GM12878 (cell line): Measurements from ENCODE around the gene GK. TPM values are rescaled to one million over a fixed set of nuclear protein-coding genes. Genes with fewer than 3 reads are reported as not detected.

Source experiments
- ATAC-seq: fragments of 200-7000 bp; cut with Tn5 transposase; 3 replicates; pipeline ENCODE4 v1.9.1; 2020; ENCODE audit warnings: mild to moderate bottlenecking, moderate library complexity
- BruUV-seq: library from RNA; stranded (reverse); fragments of 400-500 nt; replicated peaks from 2 replicates; lab custom pipeline; 2021; lab: Mats Ljungman, UMichigan
- CTCF ChIA-PET: fragments of 300-600 bp; sonication (Branson Sonifier 250); formaldehyde crosslinking; extraction: SDS; loops from one replicate; lab custom pipeline; 2021; ENCODE audit warnings: inconsistent platforms; lab: Yijun Ruan, JAX
- POLR2A ChIA-PET: fragments of 350-600 bp; formaldehyde crosslinking; extraction: SDS; loops from one replicate; lab custom pipeline; 2021; ENCODE audit warnings: inconsistent platforms; lab: Charles Lee
- RAD21 ChIA-PET: fragments of 300-600 bp; sonication (Branson Sonifier 250); formaldehyde crosslinking; loops from one replicate; lab custom pipeline; 2023; ENCODE audit warnings: antibody characterized with exemption; ENCODE audit not compliant: unreplicated experiment; lab: Charles Lee
- SMC1A ChIA-PET: fragments of 300-600 bp; sonication (Branson Sonifier 250); formaldehyde crosslinking; loops from one replicate; lab custom pipeline; 2023; ENCODE audit not compliant: unreplicated experiment, uncharacterized antibody; lab: Charles Lee
- DNase-seq: peaks from one replicate; pipeline ENCODE4 v3.0.0-alpha.2; 2011; ENCODE audit warnings: low read depth, low spot score
- FAIRE-seq: peaks from 3 replicates; lab custom pipeline; 2011; peaks lifted over from hg19 to GRCh38; lab: Jason Lieb, UNC
- H2AFZ ChIP-seq: 2 replicates; pipeline ENCODE4 v1.6.0; 2011; ENCODE audit warnings: low read depth, low read length, control low read depth; ENCODE audit not compliant: control insufficient read depth
- H3K27ac ChIP-seq: 2 replicates; pipeline ENCODE4 v1.5.1; 2011; ENCODE audit warnings: control low read depth; ENCODE audit not compliant: control insufficient read depth, insufficient read depth
- H3K27me3 ChIP-seq, 2 experiments: replicated peaks in 1 of 2; 2 replicates each; pipeline versions ENCODE4 v1.6.0 to v1.6.1; 2011; ENCODE audit warnings: low read length in 1 of 2; ENCODE audit not compliant: control insufficient read depth in 2 of 2, insufficient read depth in 2 of 2
- H3K36me3 ChIP-seq, 2 experiments: 2 replicates each; pipeline ENCODE4 v1.5.1; 2011; ENCODE audit warnings: low read length in 1 of 2; ENCODE audit not compliant: control insufficient read depth in 2 of 2, insufficient read depth in 2 of 2
- H3K4me1 ChIP-seq: 2 replicates; pipeline ENCODE4 v1.6.1; 2011; ENCODE audit warnings: mild to moderate bottlenecking, low read length, moderate library complexity, mixed read lengths; ENCODE audit not compliant: control insufficient read depth, insufficient read depth
- H3K4me2 ChIP-seq: 2 replicates; pipeline ENCODE4 v1.6.0; 2011; ENCODE audit warnings: control low read depth; ENCODE audit not compliant: control insufficient read depth, insufficient read depth
- H3K4me3 ChIP-seq: fragments of 200-600 bp; sonication (generic); 2 replicates; pipeline ENCODE4 v1.5.1; 2016
- H3K79me2 ChIP-seq: 2 replicates; pipeline ENCODE4 v1.6.0; 2011; ENCODE audit warnings: low read length; ENCODE audit not compliant: control insufficient read depth, insufficient read depth
- H3K9ac ChIP-seq: 2 replicates; pipeline ENCODE4 v1.8.0; 2011; ENCODE audit warnings: low read length, control low read depth, mixed read lengths; ENCODE audit not compliant: control insufficient read depth, insufficient read depth
- H3K9me3 ChIP-seq: replicated peaks from 3 replicates; pipeline ENCODE4 v1.5.1; 2011; ENCODE audit warnings: mild to moderate bottlenecking, low read length; ENCODE audit not compliant: control insufficient read depth, insufficient read depth
- H4K20me1 ChIP-seq: 2 replicates; pipeline ENCODE4 v1.6.0; 2011; ENCODE audit not compliant: control insufficient read depth, insufficient read depth
- ASH2L ChIP-seq: fragments of 300-600, 200-600 bp; sonication (generic); IDR thresholded peaks from 2 replicates; pipeline ENCODE4 v1.6.1; 2017; ENCODE audit warnings: low read depth, mild to moderate bottlenecking, borderline replicate concordance
- HDGF ChIP-seq: fragments of 450-650 bp; IDR thresholded peaks from 2 replicates; pipeline ENCODE4 v1.6.1; 2016; ENCODE audit warnings: antibody characterized with exemption
- NBN ChIP-seq: fragments of 450-650 bp; IDR thresholded peaks from 2 replicates; pipeline ENCODE4 v1.6.1; 2016
- NFYA ChIP-seq: IDR thresholded peaks from 2 replicates; pipeline ENCODE4 v1.6.1; 2011; ENCODE audit warnings: low read depth, mild to moderate bottlenecking, low read length, improper control_type of control experiment, borderline replicate concordance
- RB1 ChIP-seq: fragments of 450-650 bp; formaldehyde crosslinking; IDR thresholded peaks from 2 replicates; pipeline ENCODE4 v1.6.1; 2017; ENCODE audit warnings: mild to moderate bottlenecking, borderline replicate concordance
- SP1 ChIP-seq: IDR thresholded peaks from one replicate; pipeline ENCODE4 v1.6.1; 2011; ENCODE audit warnings: low read depth, low read length
- STAT1 ChIP-seq: fragments of 450-650 bp; conservative IDR thresholded peaks from 2 replicates; pipeline ENCODE4 v1.6.1; 2014; ENCODE audit warnings: antibody characterized with exemption, mild to moderate bottlenecking
- YY1 ChIP-seq: IDR thresholded peaks from 2 replicates; pipeline ENCODE4 v1.6.1; 2011; ENCODE audit warnings: low read depth, mild to moderate bottlenecking, low read length
- ZNF207 ChIP-seq: fragments of 450-650 bp; IDR thresholded peaks from 2 replicates; pipeline ENCODE4 v1.6.1; 2014; ENCODE audit warnings: antibody characterized with exemption, mild to moderate bottlenecking, borderline replicate concordance
- WGBS: methylation state at CpG from one replicate; pipeline ENCODE4 v1.1.6; 2016; ENCODE audit warnings: low lambda C conversion rate; ENCODE audit not compliant: insufficient replicate concordance, insufficient coverage; ENCODE audit errors: missing lambda C conversion rate; 5-methylcytosine and 5-hydroxymethylcytosine counted together
- in situ Hi-C: fragments of 300-500 bp; cut with MboI; formaldehyde crosslinking; loops from 9 replicates; pipeline ENCODE4 v1.14.3; 2018; ENCODE audit warnings: mixed read lengths
- intact Hi-C: fragments of 100-400 bp; cut with micrococcal nuclease; formaldehyde crosslinking; loops from one replicate; pipeline ENCODE4 v1.14.2; 2022; ENCODE audit not compliant: unreplicated experiment
- polyA plus RNA-seq, 11 experiments: library from polyadenylated mRNA; depleted of rRNA in 4 of 11; unstranded in 6 of 11; stranded (reverse) in 5 of 11; fragments of >200 nt; fragmentation: Nextera tagmentation in 4 of 11; fragmentation: Illumina TruSeq in 1 of 11; extraction: Ambion mirVana in 4 of 11; extraction: Trizol in 1 of 11; gene quantifications; 1 replicate in 1 of 11; 2 replicates in 10 of 11; pipeline versions ENCODE4 v1.2.1 to v1.2.3, GENCODE V29; 2011 to 2016; ENCODE audit warnings: inconsistent platforms in 2 of 11, missing spikeins in 2 of 11, low read depth in 1 of 11
- total RNA-seq, 4 experiments: library from RNA; depleted of rRNA in 3 of 4; stranded (reverse); fragments of >200 nt in 3 of 4; fragmentation: Illumina TruSeq in 1 of 4; extraction: Trizol in 1 of 4; gene quantifications; 2 replicates each; pipeline versions ENCODE4 v1.2.1 to v1.2.3, GENCODE V29; 2013 to 2021
- TF ChIP-seq, protein P1 (sequence below): fragments of 450-650 bp; formaldehyde crosslinking; IDR thresholded peaks from 2 replicates; pipeline ENCODE4 v1.4.0; 2020; ENCODE audit warnings: mild to moderate bottlenecking, moderate library complexity

The GK gene
- total and polyA plus RNA-seq, 10 of the 15 experiments (the other 5 are each of a cell fraction or from before 2014, with no cell fraction given) = 6.3 to 22.3 (median 11.1) TPM

DNA sequence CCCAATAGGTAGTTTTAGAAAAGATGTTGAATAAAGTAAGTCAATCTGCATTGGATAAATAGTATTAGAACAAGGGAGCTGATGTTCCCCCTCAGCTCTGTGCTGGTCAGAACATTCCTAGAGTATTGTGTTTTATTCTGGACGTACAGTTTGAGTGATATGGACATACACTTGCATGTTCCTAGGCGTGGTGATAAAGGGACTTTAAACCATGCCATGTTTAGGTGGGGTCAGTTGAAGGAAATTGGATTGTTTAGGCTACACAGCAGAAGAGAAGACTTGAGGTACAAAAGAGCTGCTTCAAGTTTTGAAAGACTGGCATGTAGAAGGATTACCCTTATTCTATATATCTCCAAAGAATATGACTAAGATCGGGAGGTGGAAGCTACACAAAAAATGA is 21.6 kb downstream of the GK start:
- ChIA-PET RAD21 (no interaction called here), CTCF (no interaction called here), SMC1A (no interaction called here), POLR2A (no interaction called here)
- 61% methylated on average over 3 of the region's 3 CpGs for WGBS
- no TSS peak for BruUV-seq
- FAIRE-seq (no peak), DNase-seq (no peak), ATAC-seq (no peak)
- Histone ChIP-seq H3K27me3 (no peaks in the 10 kb centered on the region), H3K9ac (no peak overlapping the region), H3K4me2 (no peak overlapping the region), H3K27ac (no peak overlapping the region), H4K20me1 (no peaks in the 10 kb centered on the region), H2AFZ (no peak overlapping the region), H3K4me3 (no peak overlapping the region), H3K4me1 (no peaks in the 10 kb centered on the region), H3K79me2 (no peaks in the 10 kb centered on the region), H3K36me3 (no peaks in the 10 kb centered on the region), H3K9me3 (no peaks in the 10 kb centered on the region)
- intact Hi-C loops = no loop called here
- TF ChIP-seq STAT1 = no peak
- TF ChIP-seq NFYA = no peak
- no peak for TF ChIP-seq YY1
- TF ChIP-seq ZNF207 = no peak
- no peak for TF ChIP-seq HDGF
- no peak for TF ChIP-seq NBN
- TF ChIP-seq, protein P1, sequence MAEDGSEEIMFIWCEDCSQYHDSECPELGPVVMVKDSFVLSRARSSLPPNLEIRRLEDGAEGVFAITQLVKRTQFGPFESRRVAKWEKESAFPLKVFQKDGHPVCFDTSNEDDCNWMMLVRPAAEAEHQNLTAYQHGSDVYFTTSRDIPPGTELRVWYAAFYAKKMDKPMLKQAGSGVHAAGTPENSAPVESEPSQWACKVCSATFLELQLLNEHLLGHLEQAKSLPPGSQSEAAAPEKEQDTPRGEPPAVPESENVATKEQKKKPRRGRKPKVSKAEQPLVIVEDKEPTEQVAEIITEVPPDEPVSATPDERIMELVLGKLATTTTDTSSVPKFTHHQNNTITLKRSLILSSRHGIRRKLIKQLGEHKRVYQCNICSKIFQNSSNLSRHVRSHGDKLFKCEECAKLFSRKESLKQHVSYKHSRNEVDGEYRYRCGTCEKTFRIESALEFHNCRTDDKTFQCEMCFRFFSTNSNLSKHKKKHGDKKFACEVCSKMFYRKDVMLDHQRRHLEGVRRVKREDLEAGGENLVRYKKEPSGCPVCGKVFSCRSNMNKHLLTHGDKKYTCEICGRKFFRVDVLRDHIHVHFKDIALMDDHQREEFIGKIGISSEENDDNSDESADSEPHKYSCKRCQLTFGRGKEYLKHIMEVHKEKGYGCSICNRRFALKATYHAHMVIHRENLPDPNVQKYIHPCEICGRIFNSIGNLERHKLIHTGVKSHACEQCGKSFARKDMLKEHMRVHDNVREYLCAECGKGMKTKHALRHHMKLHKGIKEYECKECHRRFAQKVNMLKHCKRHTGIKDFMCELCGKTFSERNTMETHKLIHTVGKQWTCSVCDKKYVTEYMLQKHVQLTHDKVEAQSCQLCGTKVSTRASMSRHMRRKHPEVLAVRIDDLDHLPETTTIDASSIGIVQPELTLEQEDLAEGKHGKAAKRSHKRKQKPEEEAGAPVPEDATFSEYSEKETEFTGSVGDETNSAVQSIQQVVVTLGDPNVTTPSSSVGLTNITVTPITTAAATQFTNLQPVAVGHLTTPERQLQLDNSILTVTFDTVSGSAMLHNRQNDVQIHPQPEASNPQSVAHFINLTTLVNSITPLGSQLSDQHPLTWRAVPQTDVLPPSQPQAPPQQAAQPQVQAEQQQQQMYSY (CRISPR knock-in tag) = no peak
- no peak for TF ChIP-seq SP1
- TF ChIP-seq ASH2L = no peak
- no peak for TF ChIP-seq RB1
- in situ Hi-C loops = no loop called here
